Measurements from ENCODE around the gene PDE9A. TPM values are rescaled to one million over a fixed set of nuclear protein-coding genes. Genes with fewer than 3 reads are reported as not detected.

The PDE9A gene
- total and polyA plus RNA-seq, 2 experiments from 2014 or later, result 26.5 to 31.1 TPM

DNA sequence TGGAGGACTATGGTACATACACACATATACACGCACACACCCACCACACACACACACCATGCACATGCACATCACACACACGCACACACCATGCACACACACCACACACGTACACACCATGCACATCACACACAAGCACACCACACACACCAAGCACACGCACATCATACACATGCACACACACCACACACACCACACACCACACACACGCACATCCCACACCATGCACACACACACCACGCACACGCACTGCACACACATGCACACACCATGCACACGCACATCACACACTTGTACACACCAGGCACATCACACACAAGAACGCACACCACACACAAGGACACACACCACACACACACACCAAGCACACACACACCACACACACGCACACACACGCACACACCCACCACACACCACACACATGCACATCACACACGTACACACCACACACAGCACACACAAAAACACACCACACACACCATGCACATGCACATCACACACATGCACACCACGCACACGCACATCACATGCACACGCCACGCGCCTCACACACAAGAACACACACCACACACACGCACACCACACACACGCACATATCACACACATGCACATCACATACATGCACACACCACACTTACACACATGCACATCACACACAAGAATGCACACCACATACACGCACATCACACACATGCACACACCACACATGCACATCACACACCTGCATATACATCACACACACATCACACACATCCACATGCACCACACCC, 9.2 kb downstream of the PDE9A start:
- no peaks in the 10 kb centered on the region for H3K9me2 ChIP-seq (ENCODE audit: insufficient read depth)
- ATAC-seq (no peak), DNase-seq (ENCODE audit: low spot score) (no peak)
- H2AFZ ChIP-seq, result no peak overlapping the region
- no peak overlapping the region for H3K4me3 ChIP-seq
- H3K27ac ChIP-seq (ENCODE audit: low read depth), result no peak overlapping the region
- H3F3A ChIP-seq (replicated peaks; ENCODE audit: low read depth), result 0 out of 2 replicates have a peak, but pooled peaks cover 14% of the 10 kb centered on the region
- Mint-ChIP-seq H3K4me1 (peaks cover 27% of the 10 kb centered on the region), H3K27me3 (ENCODE audit: insufficient read depth, low read depth, poor library complexity) (peaks cover 2% of the 10 kb centered on the region), H3K36me3 (ENCODE audit: low read depth) (peaks cover 12% of the 10 kb centered on the region; the same call in 2 of the 3 replicates), H3K4me3 (no peak overlapping the region), H3K9me3 (no peaks in the 10 kb centered on the region), H3K27ac (no peak overlapping the region)
- H3K27me3 ChIP-seq (ENCODE audit: insufficient read depth), result no peaks in the 10 kb centered on the region
- peaks cover 19% of the 10 kb centered on the region for H4K20me1 ChIP-seq (replicated peaks; ENCODE audit: insufficient read depth)
- TF ChIP-seq, protein P1, sequence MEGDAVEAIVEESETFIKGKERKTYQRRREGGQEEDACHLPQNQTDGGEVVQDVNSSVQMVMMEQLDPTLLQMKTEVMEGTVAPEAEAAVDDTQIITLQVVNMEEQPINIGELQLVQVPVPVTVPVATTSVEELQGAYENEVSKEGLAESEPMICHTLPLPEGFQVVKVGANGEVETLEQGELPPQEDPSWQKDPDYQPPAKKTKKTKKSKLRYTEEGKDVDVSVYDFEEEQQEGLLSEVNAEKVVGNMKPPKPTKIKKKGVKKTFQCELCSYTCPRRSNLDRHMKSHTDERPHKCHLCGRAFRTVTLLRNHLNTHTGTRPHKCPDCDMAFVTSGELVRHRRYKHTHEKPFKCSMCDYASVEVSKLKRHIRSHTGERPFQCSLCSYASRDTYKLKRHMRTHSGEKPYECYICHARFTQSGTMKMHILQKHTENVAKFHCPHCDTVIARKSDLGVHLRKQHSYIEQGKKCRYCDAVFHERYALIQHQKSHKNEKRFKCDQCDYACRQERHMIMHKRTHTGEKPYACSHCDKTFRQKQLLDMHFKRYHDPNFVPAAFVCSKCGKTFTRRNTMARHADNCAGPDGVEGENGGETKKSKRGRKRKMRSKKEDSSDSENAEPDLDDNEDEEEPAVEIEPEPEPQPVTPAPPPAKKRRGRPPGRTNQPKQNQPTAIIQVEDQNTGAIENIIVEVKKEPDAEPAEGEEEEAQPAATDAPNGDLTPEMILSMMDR (conservative IDR thresholded peaks at IDR 0.05; ENCODE audit: low read depth in 2 of 2), result no peak
- no peak for TF ChIP-seq ZNF331 (CRISPR knock-in tag; IDR thresholded peaks at IDR 0.05; ENCODE audit: low read depth)
- TF ChIP-seq POLR2AphosphoS5 (IDR thresholded peaks at IDR 0.05; ENCODE audit: low read depth), result no peak
- TF ChIP-seq NANOG (IDR thresholded peaks at IDR 0.05; ENCODE audit: borderline replicate concordance), result no peak
- TF ChIP-seq EZH2 (IDR thresholded peaks at IDR 0.05; ENCODE audit: low read depth, unreplicated experiment), result no peak
- no peak for TF ChIP-seq JUNB (IDR thresholded peaks at IDR 0.05; ENCODE audit: unreplicated experiment)
- no peak for TF ChIP-seq EZH2phosphoT487 (IDR thresholded peaks at IDR 0.05; ENCODE audit: unreplicated experiment)
- TF ChIP-seq, protein P2, sequence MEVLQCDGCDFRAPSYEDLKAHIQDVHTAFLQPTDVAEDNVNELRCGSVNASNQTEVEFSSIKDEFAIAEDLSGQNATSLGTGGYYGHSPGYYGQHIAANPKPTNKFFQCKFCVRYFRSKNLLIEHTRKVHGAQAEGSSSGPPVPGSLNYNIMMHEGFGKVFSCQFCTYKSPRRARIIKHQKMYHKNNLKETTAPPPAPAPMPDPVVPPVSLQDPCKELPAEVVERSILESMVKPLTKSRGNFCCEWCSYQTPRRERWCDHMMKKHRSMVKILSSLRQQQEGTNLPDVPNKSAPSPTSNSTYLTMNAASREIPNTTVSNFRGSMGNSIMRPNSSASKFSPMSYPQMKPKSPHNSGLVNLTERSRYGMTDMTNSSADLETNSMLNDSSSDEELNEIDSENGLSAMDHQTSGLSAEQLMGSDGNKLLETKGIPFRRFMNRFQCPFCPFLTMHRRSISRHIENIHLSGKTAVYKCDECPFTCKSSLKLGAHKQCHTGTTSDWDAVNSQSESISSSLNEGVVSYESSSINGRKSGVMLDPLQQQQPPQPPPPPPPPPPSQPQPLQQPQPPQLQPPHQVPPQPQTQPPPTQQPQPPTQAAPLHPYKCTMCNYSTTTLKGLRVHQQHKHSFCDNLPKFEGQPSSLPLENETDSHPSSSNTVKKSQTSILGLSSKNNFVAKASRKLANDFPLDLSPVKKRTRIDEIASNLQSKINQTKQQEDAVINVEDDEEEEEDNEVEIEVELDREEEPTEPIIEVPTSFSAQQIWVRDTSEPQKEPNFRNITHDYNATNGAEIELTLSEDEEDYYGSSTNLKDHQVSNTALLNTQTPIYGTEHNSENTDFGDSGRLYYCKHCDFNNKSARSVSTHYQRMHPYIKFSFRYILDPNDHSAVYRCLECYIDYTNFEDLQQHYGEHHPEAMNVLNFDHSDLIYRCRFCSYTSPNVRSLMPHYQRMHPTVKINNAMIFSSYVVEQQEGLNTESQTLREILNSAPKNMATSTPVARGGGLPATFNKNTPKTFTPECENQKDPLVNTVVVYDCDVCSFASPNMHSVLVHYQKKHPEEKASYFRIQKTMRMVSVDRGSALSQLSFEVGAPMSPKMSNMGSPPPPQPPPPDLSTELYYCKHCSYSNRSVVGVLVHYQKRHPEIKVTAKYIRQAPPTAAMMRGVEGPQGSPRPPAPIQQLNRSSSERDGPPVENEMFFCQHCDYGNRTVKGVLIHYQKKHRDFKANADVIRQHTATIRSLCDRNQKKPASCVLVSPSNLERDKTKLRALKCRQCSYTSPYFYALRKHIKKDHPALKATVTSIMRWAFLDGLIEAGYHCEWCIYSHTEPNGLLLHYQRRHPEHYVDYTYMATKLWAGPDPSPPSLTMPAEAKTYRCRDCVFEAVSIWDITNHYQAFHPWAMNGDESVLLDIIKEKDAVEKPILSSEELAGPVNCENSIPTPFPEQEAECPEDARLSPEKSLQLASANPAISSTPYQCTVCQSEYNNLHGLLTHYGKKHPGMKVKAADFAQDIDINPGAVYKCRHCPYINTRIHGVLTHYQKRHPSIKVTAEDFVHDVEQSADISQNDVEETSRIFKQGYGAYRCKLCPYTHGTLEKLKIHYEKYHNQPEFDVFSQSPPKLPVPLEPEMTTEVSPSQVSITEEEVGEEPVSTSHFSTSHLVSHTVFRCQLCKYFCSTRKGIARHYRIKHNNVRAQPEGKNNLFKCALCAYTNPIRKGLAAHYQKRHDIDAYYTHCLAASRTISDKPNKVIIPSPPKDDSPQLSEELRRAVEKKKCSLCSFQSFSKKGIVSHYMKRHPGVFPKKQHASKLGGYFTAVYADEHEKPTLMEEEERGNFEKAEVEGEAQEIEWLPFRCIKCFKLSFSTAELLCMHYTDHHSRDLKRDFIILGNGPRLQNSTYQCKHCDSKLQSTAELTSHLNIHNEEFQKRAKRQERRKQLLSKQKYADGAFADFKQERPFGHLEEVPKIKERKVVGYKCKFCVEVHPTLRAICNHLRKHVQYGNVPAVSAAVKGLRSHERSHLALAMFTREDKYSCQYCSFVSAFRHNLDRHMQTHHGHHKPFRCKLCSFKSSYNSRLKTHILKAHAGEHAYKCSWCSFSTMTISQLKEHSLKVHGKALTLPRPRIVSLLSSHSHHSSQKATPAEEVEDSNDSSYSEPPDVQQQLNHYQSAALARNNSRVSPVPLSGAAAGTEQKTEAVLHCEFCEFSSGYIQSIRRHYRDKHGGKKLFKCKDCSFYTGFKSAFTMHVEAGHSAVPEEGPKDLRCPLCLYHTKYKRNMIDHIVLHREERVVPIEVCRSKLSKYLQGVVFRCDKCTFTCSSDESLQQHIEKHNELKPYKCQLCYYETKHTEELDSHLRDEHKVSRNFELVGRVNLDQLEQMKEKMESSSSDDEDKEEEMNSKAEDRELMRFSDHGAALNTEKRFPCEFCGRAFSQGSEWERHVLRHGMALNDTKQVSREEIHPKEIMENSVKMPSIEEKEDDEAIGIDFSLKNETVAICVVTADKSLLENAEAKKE (CRISPR knock-in tag; IDR thresholded peaks at IDR 0.05), result no peak
- no peaks in the 10 kb centered on the region for H3K36me3 ChIP-seq (ENCODE audit: insufficient read depth)
- H3K4me1 ChIP-seq (ENCODE audit: insufficient read depth), result peaks cover 10% of the 10 kb centered on the region
- peaks cover 62% of the 10 kb centered on the region for H3K79me2 ChIP-seq (replicated peaks; ENCODE audit: insufficient read depth)
- H3K4me2 ChIP-seq, result no peak overlapping the region
